Measurements from ENCODE around the gene AKT1. TPM values are rescaled to one million over a fixed set of nuclear protein-coding genes. Genes with fewer than 3 reads are reported as not detected.
"Not testable (repeated sequence)": the region's sequence is repeated elsewhere in the genome, so short reads cannot be mapped to it uniquely, and the experiment has no call there.

Gene AKT1
- total and polyA plus RNA-seq, 12 donors = 66.4 to 300 (median 195) TPM

- 96 to 97% (median 97%) methylated on average over 6 to 8 of the region's 8 CpGs for WGBS, 4 donors
- Histone ChIP-seq H3K4me3 (no peak overlapping the region), H3K4me1 (replicated peaks in 1 of 2) (peaks cover 8 to 20% of the 10 kb centered on the region in 2 donors), H3K9me3 (replicated peaks in 1 of 3) (no peaks in the 10 kb centered on the region), H3K36me3 (replicated peaks in 1 of 2) (no peaks in the 10 kb centered on the region), H3K27ac (no peak overlapping the region), H3K27me3 (no peaks in the 10 kb centered on the region)
- TF ChIP-seq POLR2A (IDR thresholded peaks at IDR 0.05) (no peak), CTCF (IDR thresholded peaks at IDR 0.05) (no peak)
- peak in 2 of 7 donors; percentile 5 to 20 for DNase-seq
- intact Hi-C loops (cut with DNase I) = no loop called here
Measured at GRCh38 chr14:104817930-104818713, 22.6 kb upstream of the AKT1 start.

DNA sequence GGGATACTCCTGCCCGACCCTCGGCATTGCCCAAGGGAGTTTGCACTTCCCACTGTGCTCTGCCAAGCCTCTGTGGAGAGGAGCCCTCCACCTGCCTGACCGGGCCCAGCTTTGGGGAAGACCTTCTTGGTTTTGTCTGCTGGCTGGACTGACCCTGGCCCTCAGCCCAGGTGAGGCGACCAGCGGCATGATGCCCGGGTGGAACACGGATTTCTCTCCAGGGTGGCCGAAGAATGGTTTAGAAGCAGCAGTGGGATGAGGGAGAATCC lies 21.0 kb upstream of the AKT1 start:
- peak in 3 of 7 donors; percentile 23 to 46 (median 35) for DNase-seq
- no peaks in the 10 kb centered on the region for H3K9me3 ChIP-seq (replicated peaks in 1 of 3)
- peak overlapping the region; percentile 31 to 83 (median 67) for H3K4me3 ChIP-seq
- H3K4me1 ChIP-seq (replicated peaks in 1 of 2) = peaks cover 8 to 20% of the 10 kb centered on the region in 2 donors
- no peaks in the 10 kb centered on the region for H3K36me3 ChIP-seq (replicated peaks in 1 of 2)
- 0 to 3% (median 2%) methylated on average over 6 to 8 of the region's 8 CpGs for WGBS, 4 donors
- peak overlapping the region; percentile 78 to 95 (median 92) for H3K27ac ChIP-seq
- TF ChIP-seq POLR2A (IDR thresholded peaks at IDR 0.05) (no peak), CTCF (IDR thresholded peaks at IDR 0.05) (no peak)
- intact Hi-C loops (cut with DNase I) = no loop called here
- no peaks in the 10 kb centered on the region for H3K27me3 ChIP-seq

DNA sequence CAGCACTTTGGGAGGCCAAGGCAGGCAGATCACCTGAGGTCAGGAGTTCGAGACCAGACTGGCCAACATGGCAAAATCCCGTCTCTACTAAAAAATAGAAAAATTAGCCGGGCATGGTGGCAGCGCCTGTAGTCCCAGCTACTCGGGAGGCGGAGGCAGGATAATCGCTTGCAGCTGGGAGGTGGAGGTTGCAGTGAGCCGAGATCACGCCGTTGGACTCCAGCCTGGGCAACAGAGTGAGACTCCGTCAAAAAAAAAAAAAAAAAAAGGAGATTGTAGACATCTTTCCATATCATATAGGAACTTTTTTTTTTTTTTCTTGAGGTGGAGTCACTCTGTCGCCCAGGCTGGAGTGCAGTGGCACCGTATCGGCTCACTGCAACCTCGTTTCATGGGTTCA lies 19.2 kb upstream of the AKT1 start:
- WGBS, 4 donors = 80 to 90% (median 85%) methylated on average over 14 to 15 of the region's 15 CpGs
- peak overlapping the region in 1 of 4 donors; percentile 83 for H3K4me3 ChIP-seq
- H3K36me3 ChIP-seq (replicated peaks in 1 of 2); intact Hi-C loops (cut with DNase I); H3K27me3 ChIP-seq; H3K9me3 ChIP-seq (replicated peaks in 1 of 3): not testable (repeated sequence)
- DNase-seq = peak in 1 of 7 donors; percentile 12
- H3K4me1 ChIP-seq (replicated peaks in 1 of 2) = peaks cover 8 to 20% of the 10 kb centered on the region in 2 donors
- H3K27ac ChIP-seq = peak overlapping the region in 3 of 5 donors; percentile 32 to 95 (median 93)

GRCh38 chr14:104813286-104813685 lies 17.7 kb upstream of the AKT1 start:
- no peaks in the 10 kb centered on the region for H3K27me3 ChIP-seq
- 87 to 92% (median 90%) methylated on average over 7 of the region's 7 CpGs for WGBS, 4 donors
- intact Hi-C loops (cut with DNase I) = no loop called here
- no peak overlapping the region for H3K27ac ChIP-seq
- no peak for DNase-seq
- no peak overlapping the region for H3K4me3 ChIP-seq
- H3K4me1 ChIP-seq (replicated peaks in 1 of 2) = peaks cover 8 to 20% of the 10 kb centered on the region in 2 donors
- no peaks in the 10 kb centered on the region for H3K9me3 ChIP-seq (replicated peaks in 1 of 3)
- no peaks in the 10 kb centered on the region for H3K36me3 ChIP-seq (replicated peaks in 1 of 2)
- TF ChIP-seq POLR2A (IDR thresholded peaks at IDR 0.05) (no peak), CTCF (IDR thresholded peaks at IDR 0.05) (no peak)

DNA sequence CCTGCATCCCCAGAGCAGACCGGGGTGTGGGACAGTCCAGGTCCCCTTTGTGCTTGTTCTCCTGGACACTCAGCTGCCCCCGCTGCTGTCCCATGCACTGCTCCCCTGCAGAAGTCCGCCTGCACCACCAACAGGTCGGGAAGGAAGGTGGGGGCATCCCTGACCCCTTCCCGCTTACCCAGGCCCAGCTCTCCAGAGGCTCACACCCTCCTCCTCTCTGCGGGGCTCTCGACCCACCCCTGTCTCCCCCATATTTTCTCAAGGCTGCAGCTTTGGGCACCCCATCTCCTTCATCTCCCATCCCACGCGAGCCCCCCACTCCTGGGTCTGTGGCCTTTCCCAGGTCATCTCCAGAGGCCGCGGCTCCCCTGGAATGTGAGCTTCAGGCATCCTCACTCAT lies 14.8 kb upstream of the AKT1 start:
- WGBS, 4 donors = 86 to 90% (median 88%) methylated on average over 9 to 11 of the region's 11 CpGs
- intact Hi-C loops (cut with DNase I) = no loop called here
- Histone ChIP-seq H3K4me1 (replicated peaks in 1 of 2) (peaks cover 0 to 10% of the 10 kb centered on the region in 2 donors), H3K4me3 (no peak overlapping the region), H3K27me3 (no peaks in the 10 kb centered on the region), H3K27ac (no peak overlapping the region), H3K36me3 (replicated peaks in 1 of 2) (no peaks in the 10 kb centered on the region), H3K9me3 (replicated peaks in 1 of 3) (no peaks in the 10 kb centered on the region)
- TF ChIP-seq CTCF (IDR thresholded peaks at IDR 0.05) = no peak
- TF ChIP-seq POLR2A (IDR thresholded peaks at IDR 0.05) = no peak
- no peak for DNase-seq
